Activated CD8-positive, alpha-beta memory T cell treated with anti-CD3 and anti-CD28 coated beads for 36 hours (primary cell): Measurements from ENCODE around the gene CBFA2T3. TPM values are rescaled to one million over a fixed set of nuclear protein-coding genes. Genes with fewer than 3 reads are reported as not detected.

Source experiments
- CTCF ChIA-PET: fragments of 350-600 bp; sonication (Branson Sonifier 250); formaldehyde crosslinking; loops from one replicate; lab custom pipeline; 2021; ENCODE audit warnings: antibody characterized with exemption; lab: Charles Lee
- POLR2A ChIA-PET: fragments of 350-600 bp; sonication (Branson Sonifier 250); formaldehyde crosslinking; loops from one replicate; lab custom pipeline; 2021; ENCODE audit warnings: antibody characterized with exemption; lab: Charles Lee
- total RNA-seq, 2 experiments: library from RNA; stranded (reverse); gene quantifications; one replicate each; pipeline ENCODE4 v1.2.3, GENCODE V29; 2021

The CBFA2T3 gene
- total RNA-seq, 2 experiments from 2014 or later, result not detected

GRCh38 chr16:89000207-89000959 is 23.4 kb upstream of the CBFA2T3 start:
- CTCF ChIA-PET, result no interaction called here
- POLR2A ChIA-PET, result no interaction called here

- ChIA-PET POLR2A (no interaction called here), CTCF (no interaction called here)
Measured at GRCh38 chr16:88999457-89000206, 22.6 kb upstream of the CBFA2T3 start.

GRCh38 chr16:88995746-88996535 is 18.9 kb upstream of the CBFA2T3 start:
- CTCF ChIA-PET, result no interaction called here
- POLR2A ChIA-PET, result interaction anchor here (0.5 kb wide), 1 partner anchor 131 kb away, joined by 3 read pairs; no protein-coding TSS in a partner anchor

- POLR2A ChIA-PET, result interaction anchor here (0.5 kb wide), 1 partner anchor 131 kb away, joined by 3 read pairs; no protein-coding TSS in a partner anchor
- CTCF ChIA-PET, result no interaction called here
Measured at GRCh38 chr16:88995194-88995593, 18.2 kb upstream of the CBFA2T3 start.

GRCh38 chr16:88994695-88995094 is 17.7 kb upstream of the CBFA2T3 start:
- CTCF ChIA-PET, result no interaction called here
- POLR2A ChIA-PET, result no interaction called here

GRCh38 chr16:88993946-88994600 is 17.1 kb upstream of the CBFA2T3 start:
- POLR2A ChIA-PET, result no interaction called here
- CTCF ChIA-PET, result no interaction called here

GRCh38 chr16:88993166-88993761 is 16.3 kb upstream of the CBFA2T3 start:
- POLR2A ChIA-PET, result no interaction called here
- CTCF ChIA-PET, result no interaction called here

- ChIA-PET CTCF (no interaction called here), POLR2A (no interaction called here)
Measured at GRCh38 chr16:88992351-88993165, 15.6 kb upstream of the CBFA2T3 start.

- ChIA-PET POLR2A (no interaction called here), CTCF (no interaction called here)
Measured at GRCh38 chr16:88991813-88992350, 14.9 kb upstream of the CBFA2T3 start.

- POLR2A ChIA-PET, result no interaction called here
Measured at GRCh38 chr16:88989852-88990547, 13.0 kb upstream of the CBFA2T3 start.

GRCh38 chr16:88988980-88989811 is 12.2 kb upstream of the CBFA2T3 start:
- POLR2A ChIA-PET, result no interaction called here
- CTCF ChIA-PET, result no interaction called here

More at GRCh38 chr16:88989852-88990547, 13.0 kb upstream of the CBFA2T3 start:
- CTCF ChIA-PET, result no interaction called here

GRCh38 chr16:88985521-88985920 is 8.5 kb upstream of the CBFA2T3 start:
- POLR2A ChIA-PET, result no interaction called here
- CTCF ChIA-PET, result no interaction called here

- ChIA-PET POLR2A (no interaction called here), CTCF (no interaction called here)
Measured at GRCh38 chr16:88983771-88984687, 7.0 kb upstream of the CBFA2T3 start.

- POLR2A ChIA-PET, result no interaction called here
- CTCF ChIA-PET, result no interaction called here
Measured at GRCh38 chr16:88983165-88983564, 6.2 kb upstream of the CBFA2T3 start.

- CTCF ChIA-PET, result no interaction called here
- POLR2A ChIA-PET, result no interaction called here
Measured at GRCh38 chr16:88982286-88983084, 5.5 kb upstream of the CBFA2T3 start.
